Gastroesophageal sphincter (tissue), 4 donors: ENCODE results near the gene RAP1GAP2. TPM values are rescaled to one million over a fixed set of nuclear protein-coding genes. Genes with fewer than 3 reads are reported as not detected.

Experiments used
- ATAC-seq: fragments of 150-250 bp; one replicate; pipeline ENCODE4 v1.9.1; 2016; ENCODE audit warnings: mild to moderate bottlenecking, moderate library complexity
- H3K27ac ChIP-seq, 4 donors: fragments of 200-600 bp; sonication (generic) in 3 of 4; 1 replicate in 3 of 4; 2 replicates in 1 of 4; pipeline ENCODE4 v1.5.1; 2016 to 2019
- H3K27me3 ChIP-seq: fragments of 200-600 bp; sonication (generic); one replicate; pipeline ENCODE4 v1.5.1; 2019
- H3K36me3 ChIP-seq, 2 donors: fragments of 200-600 bp; sonication (generic); one replicate each; pipeline ENCODE4 v1.5.1; 2019; ENCODE audit warnings: control low read depth in 1 of 2
- H3K4me1 ChIP-seq, 3 donors: fragments of 200-600 bp; sonication (generic); 1 replicate in 2 of 3; 2 replicates in 1 of 3; pipeline ENCODE4 v1.5.1; 2016 to 2019; ENCODE audit warnings: control low read depth in 2 of 3
- H3K4me3 ChIP-seq, 2 donors: fragments of 200-600 bp; sonication (generic); one replicate each; pipeline ENCODE4 v1.5.1; 2019; ENCODE audit warnings: mild to moderate bottlenecking in 1 of 2, moderate library complexity in 1 of 2
- H3K9me3 ChIP-seq, 3 donors: fragments of 200-600 bp; sonication (generic); one replicate each; pipeline ENCODE4 v1.5.1; 2017 to 2019; ENCODE audit warnings: control low read depth in 2 of 3
- CTCF ChIP-seq, 4 experiments: fragments of 200-600 bp in 2 of 4; fragments of 450-650 bp in 2 of 4; sonication (generic) in 1 of 4; IDR thresholded peaks; one replicate each; pipeline ENCODE4 v1.5.1; 2017 to 2019; ENCODE audit warnings: antibody characterized with exemption in 4 of 4, mild to moderate bottlenecking in 2 of 4, moderate library complexity in 2 of 4
- EP300 ChIP-seq: sonication (generic); formaldehyde crosslinking; IDR thresholded peaks from one replicate; pipeline ENCODE4 v1.6.1; 2017; ENCODE audit warnings: antibody characterized with exemption, mild to moderate bottlenecking
- POLR2A ChIP-seq, 2 donors: fragments of 450-650 bp; IDR thresholded peaks; one replicate each; pipeline ENCODE4 v1.6.1; 2017; ENCODE audit warnings: antibody characterized with exemption in 2 of 2, mild to moderate bottlenecking in 2 of 2, moderate library complexity in 1 of 2
- POLR2AphosphoS5 ChIP-seq: sonication (generic); formaldehyde crosslinking; IDR thresholded peaks from one replicate; pipeline ENCODE4 v1.6.1; 2017; ENCODE audit warnings: antibody characterized with exemption
- WGBS, 2 donors: methylation state at CpG; one replicate each; pipeline ENCODE4 v1.1.5; 2018; ENCODE audit warnings: low coverage in 1 of 2; 5-methylcytosine and 5-hydroxymethylcytosine counted together
- total RNA-seq, 4 donors: library from RNA; depleted of rRNA; stranded (reverse); fragments of >200 nt; gene quantifications; one replicate each; pipeline ENCODE4 v1.1.0, GENCODE V29; 2016

RAP1GAP2 gene
- total RNA-seq, 4 donors from 2014 or later, result 8.8 to 19.5 (median 11.3) TPM

- Histone ChIP-seq H3K27me3 (peaks cover 20% of the 10 kb centered on the region), H3K4me1 (peaks cover 0 to 4% (median 0%) of the 10 kb centered on the region in 3 donors), H3K9me3 (no peaks in the 10 kb centered on the region), H3K36me3 (no peaks in the 10 kb centered on the region), H3K4me3 (no peak overlapping the region), H3K27ac (no peak overlapping the region)
- 5 to 8% methylated on average over 12 of the region's 14 CpGs for WGBS, 2 donors
- no peak for TF ChIP-seq POLR2AphosphoS5
- no peak for TF ChIP-seq POLR2A (IDR thresholded peaks at IDR 0.05)
- peak in 3 of 4 experiments; percentile 77 to 93 (median 85) for TF ChIP-seq CTCF (IDR thresholded peaks at IDR 0.05)
- TF ChIP-seq EP300, result no peak
- ATAC-seq, result peak; percentile 57
Observed at GRCh38 chr17:2828397-2829038, 32.3 kb downstream of the RAP1GAP2 start.

DNA sequence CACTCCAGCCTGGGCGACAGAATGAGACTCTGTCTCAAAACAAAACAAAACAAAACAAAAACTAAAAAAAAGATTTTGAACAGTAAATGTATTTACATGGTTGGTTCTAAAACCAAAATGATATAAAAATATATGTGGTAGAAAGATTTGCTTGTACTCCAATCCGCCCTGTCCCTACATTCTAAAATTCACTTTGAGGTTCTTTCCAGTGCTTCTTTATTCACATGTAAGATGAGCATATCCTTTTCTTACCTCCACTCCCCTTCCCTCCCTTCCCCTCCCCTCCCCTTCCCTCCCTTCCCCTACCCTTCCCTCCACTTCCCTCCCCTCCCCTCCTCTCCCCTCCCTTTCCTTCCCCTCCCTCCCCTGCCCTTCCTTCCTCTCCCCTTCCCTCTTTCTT, 34.4 kb downstream of the RAP1GAP2 start:
- H3K4me1 ChIP-seq, result peaks cover 0 to 4% (median 0%) of the 10 kb centered on the region in 3 donors
- WGBS, 2 donors, result 0 to 36% methylated on average over 1 of the region's 2 CpGs

GRCh38 chr17:2835780-2836179, 39.5 kb downstream of the RAP1GAP2 start:
- WGBS, 2 donors, result 59 to 87% methylated on average over 5 to 6 of the region's 8 CpGs
- TF ChIP-seq POLR2AphosphoS5 (no peak), CTCF (IDR thresholded peaks at IDR 0.05) (no peak), EP300 (no peak), POLR2A (IDR thresholded peaks at IDR 0.05) (no peak)
- no peak for ATAC-seq
- no peak overlapping the region for H3K4me3 ChIP-seq
- peaks cover 8% of the 10 kb centered on the region for H3K27me3 ChIP-seq
- H3K36me3 ChIP-seq, result no peaks in the 10 kb centered on the region
- no peaks in the 10 kb centered on the region for H3K4me1 ChIP-seq
- H3K9me3 ChIP-seq, result no peaks in the 10 kb centered on the region
- no peak overlapping the region for H3K27ac ChIP-seq

More for the DNA sequence above, 34.4 kb downstream of the RAP1GAP2 start:
- TF ChIP-seq CTCF (IDR thresholded peaks at IDR 0.05), result no peak
- no peak for TF ChIP-seq EP300
- no peak for TF ChIP-seq POLR2A (IDR thresholded peaks at IDR 0.05)
- no peak for ATAC-seq
- Histone ChIP-seq H3K27ac (no peak overlapping the region), H3K36me3 (no peaks in the 10 kb centered on the region), H3K4me3 (no peak overlapping the region), H3K27me3 (peaks cover 21% of the 10 kb centered on the region), H3K9me3 (no peaks in the 10 kb centered on the region)

- no peaks in the 10 kb centered on the region for H3K36me3 ChIP-seq
- WGBS, 2 donors, result 50 to 69% methylated on average over 3 to 10 of the region's 10 CpGs
- no peak overlapping the region for H3K27ac ChIP-seq
- H3K4me3 ChIP-seq, result no peak overlapping the region
- TF ChIP-seq CTCF (IDR thresholded peaks at IDR 0.05), result no peak
- TF ChIP-seq POLR2AphosphoS5, result no peak
- no peak for TF ChIP-seq POLR2A (IDR thresholded peaks at IDR 0.05)
- TF ChIP-seq EP300, result no peak
- H3K9me3 ChIP-seq, result no peaks in the 10 kb centered on the region
- peaks cover 15% of the 10 kb centered on the region for H3K27me3 ChIP-seq
- ATAC-seq, result no peak
- no peaks in the 10 kb centered on the region for H3K4me1 ChIP-seq
Observed at GRCh38 chr17:2837147-2837561, 40.9 kb downstream of the RAP1GAP2 start.

DNA sequence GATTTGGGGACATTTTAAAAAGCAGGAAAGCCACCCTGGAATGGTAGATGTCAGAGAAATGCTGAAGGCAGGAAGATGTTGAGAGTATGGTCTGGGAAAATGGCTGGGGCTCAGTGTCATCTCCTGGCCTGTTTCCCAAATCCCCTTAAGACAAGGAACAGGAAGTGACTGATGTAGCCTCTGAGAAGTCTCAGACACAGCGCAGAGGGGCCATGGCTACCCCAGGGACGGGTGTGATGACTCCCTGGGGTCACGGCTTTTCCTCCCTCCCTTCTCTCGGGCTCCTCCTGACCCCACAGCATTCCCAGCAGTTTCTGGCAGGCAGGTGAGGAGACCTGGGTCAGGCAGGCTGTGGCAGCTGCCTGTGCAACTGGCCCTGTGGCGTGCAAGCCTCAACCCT, 45.4 kb downstream of the RAP1GAP2 start:
- Histone ChIP-seq H3K4me1 (no peaks in the 10 kb centered on the region), H3K27me3 (peaks cover 15% of the 10 kb centered on the region), H3K36me3 (no peaks in the 10 kb centered on the region), H3K9me3 (no peaks in the 10 kb centered on the region), H3K4me3 (no peak overlapping the region), H3K27ac (no peak overlapping the region)
- no CpG with 5 or more reads among the region's 5 CpGs for WGBS, 2 donors
- TF ChIP-seq CTCF (IDR thresholded peaks at IDR 0.05) (no peak), POLR2A (IDR thresholded peaks at IDR 0.05) (no peak), POLR2AphosphoS5 (no peak)
- no peak for ATAC-seq
